ENCODE results near the gene GPC6.

Gene GPC6

GRCh38 chr13:93732186-93732585, 505.6 kb downstream of the GPC6 start:
- Histone ChIP-seq H3K4me3 (ENCODE audit: low read depth, low read length, poor library complexity, severe bottlenecking) (no peak overlapping the region), H3F3A (ENCODE audit: insufficient read depth, low read length) (no peaks in the 10 kb centered on the region), H2AFZ (ENCODE audit: low read length) (no peak overlapping the region), H3K27me3 (ENCODE audit: insufficient read depth, low read length) (no peaks in the 10 kb centered on the region), H3K79me2 (ENCODE audit: insufficient read depth, low read length) (no peaks in the 10 kb centered on the region), H3K9me3 (ENCODE audit: low read length) (no peaks in the 10 kb centered on the region), H3K27ac (ENCODE audit: low read depth, low read length, poor library complexity, severe bottlenecking) (no peak overlapping the region), H4K20me1 (ENCODE audit: insufficient read depth, low read length) (no peaks in the 10 kb centered on the region), H3K4me1 (ENCODE audit: insufficient read depth, low read length, severe bottlenecking) (no peaks in the 10 kb centered on the region), H3K9ac (ENCODE audit: low read length) (no peak overlapping the region), H3K4me2 (ENCODE audit: low read length) (no peak overlapping the region), H3K36me3 (ENCODE audit: insufficient read depth, low read length) (no peaks in the 10 kb centered on the region), H3K9me2 (ENCODE audit: low read depth, low read length) (no peaks in the 10 kb centered on the region)
- no peak for TF ChIP-seq EZH2 (IDR thresholded peaks at IDR 0.05; ENCODE audit: borderline replicate concordance, low read length)
- TF ChIP-seq, protein P1, sequence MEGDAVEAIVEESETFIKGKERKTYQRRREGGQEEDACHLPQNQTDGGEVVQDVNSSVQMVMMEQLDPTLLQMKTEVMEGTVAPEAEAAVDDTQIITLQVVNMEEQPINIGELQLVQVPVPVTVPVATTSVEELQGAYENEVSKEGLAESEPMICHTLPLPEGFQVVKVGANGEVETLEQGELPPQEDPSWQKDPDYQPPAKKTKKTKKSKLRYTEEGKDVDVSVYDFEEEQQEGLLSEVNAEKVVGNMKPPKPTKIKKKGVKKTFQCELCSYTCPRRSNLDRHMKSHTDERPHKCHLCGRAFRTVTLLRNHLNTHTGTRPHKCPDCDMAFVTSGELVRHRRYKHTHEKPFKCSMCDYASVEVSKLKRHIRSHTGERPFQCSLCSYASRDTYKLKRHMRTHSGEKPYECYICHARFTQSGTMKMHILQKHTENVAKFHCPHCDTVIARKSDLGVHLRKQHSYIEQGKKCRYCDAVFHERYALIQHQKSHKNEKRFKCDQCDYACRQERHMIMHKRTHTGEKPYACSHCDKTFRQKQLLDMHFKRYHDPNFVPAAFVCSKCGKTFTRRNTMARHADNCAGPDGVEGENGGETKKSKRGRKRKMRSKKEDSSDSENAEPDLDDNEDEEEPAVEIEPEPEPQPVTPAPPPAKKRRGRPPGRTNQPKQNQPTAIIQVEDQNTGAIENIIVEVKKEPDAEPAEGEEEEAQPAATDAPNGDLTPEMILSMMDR (IDR thresholded peaks at IDR 0.05; ENCODE audit: low read length): no peak

- H3K9ac ChIP-seq (ENCODE audit: low read length): no peak overlapping the region
- H3K4me2 ChIP-seq (ENCODE audit: low read length): no peak overlapping the region
- H3K9me2 ChIP-seq (ENCODE audit: low read depth, low read length): no peaks in the 10 kb centered on the region
- H3K79me2 ChIP-seq (ENCODE audit: insufficient read depth, low read length): no peaks in the 10 kb centered on the region
- no peak for TF ChIP-seq EZH2 (IDR thresholded peaks at IDR 0.05; ENCODE audit: borderline replicate concordance, low read length)
- TF ChIP-seq, protein P1 (IDR thresholded peaks at IDR 0.05; ENCODE audit: low read length): no peak
- H3K27me3 ChIP-seq (ENCODE audit: insufficient read depth, low read length): no peaks in the 10 kb centered on the region
- H3K36me3 ChIP-seq (ENCODE audit: insufficient read depth, low read length): no peaks in the 10 kb centered on the region
- no peak overlapping the region for H3K4me3 ChIP-seq (ENCODE audit: low read depth, low read length, poor library complexity, severe bottlenecking)
- H3K27ac ChIP-seq (ENCODE audit: low read depth, low read length, poor library complexity, severe bottlenecking): no peak overlapping the region
- H3F3A ChIP-seq (ENCODE audit: insufficient read depth, low read length): no peaks in the 10 kb centered on the region
- no peaks in the 10 kb centered on the region for H4K20me1 ChIP-seq (ENCODE audit: insufficient read depth, low read length)
- no peak overlapping the region for H2AFZ ChIP-seq (ENCODE audit: low read length)
- H3K4me1 ChIP-seq (ENCODE audit: insufficient read depth, low read length, severe bottlenecking): no peaks in the 10 kb centered on the region
- H3K9me3 ChIP-seq (ENCODE audit: low read length): no peaks in the 10 kb centered on the region
Measured at GRCh38 chr13:93736081-93736480, 509.5 kb downstream of the GPC6 start.

GRCh38 chr13:93736909-93737308, 510.3 kb downstream of the GPC6 start:
- no peaks in the 10 kb centered on the region for H3K9me3 ChIP-seq (ENCODE audit: low read length)
- no peaks in the 10 kb centered on the region for H3K4me1 ChIP-seq (ENCODE audit: insufficient read depth, low read length, severe bottlenecking)
- H3K36me3 ChIP-seq (ENCODE audit: insufficient read depth, low read length): no peaks in the 10 kb centered on the region
- H2AFZ ChIP-seq (ENCODE audit: low read length): no peak overlapping the region
- H3K79me2 ChIP-seq (ENCODE audit: insufficient read depth, low read length): no peaks in the 10 kb centered on the region
- no peaks in the 10 kb centered on the region for H4K20me1 ChIP-seq (ENCODE audit: insufficient read depth, low read length)
- H3K4me2 ChIP-seq (ENCODE audit: low read length): no peak overlapping the region
- TF ChIP-seq, protein P1 (IDR thresholded peaks at IDR 0.05; ENCODE audit: low read length): no peak
- no peak for TF ChIP-seq EZH2 (IDR thresholded peaks at IDR 0.05; ENCODE audit: borderline replicate concordance, low read length)
- H3K4me3 ChIP-seq (ENCODE audit: low read depth, low read length, poor library complexity, severe bottlenecking): no peak overlapping the region
- no peak overlapping the region for H3K9ac ChIP-seq (ENCODE audit: low read length)
- no peak overlapping the region for H3K27ac ChIP-seq (ENCODE audit: low read depth, low read length, poor library complexity, severe bottlenecking)
- no peaks in the 10 kb centered on the region for H3K9me2 ChIP-seq (ENCODE audit: low read depth, low read length)
- H3K27me3 ChIP-seq (ENCODE audit: insufficient read depth, low read length): no peaks in the 10 kb centered on the region
- H3F3A ChIP-seq (ENCODE audit: insufficient read depth, low read length): no peaks in the 10 kb centered on the region

Measured in OCI-LY1 (cell line).